ENCODE data around the gene CDKN1C.

The CDKN1C gene

GRCh38 chr11:2844116-2844842, 41.3 kb downstream of the CDKN1C start:
- no peaks in the 10 kb centered on the region for H3K27me3 ChIP-seq (replicated peaks)
- no peaks in the 10 kb centered on the region for H3K36me3 ChIP-seq (replicated peaks)
- TF ChIP-seq CTCF (IDR thresholded peaks at IDR 0.05; ENCODE audit: low read depth, low read length, missing control alignments) = no peak
- no peak overlapping the region for H3K4me3 ChIP-seq (ENCODE audit: low read depth, low read length)
- H3K27ac ChIP-seq = no peak overlapping the region
- in situ Hi-C loops (cut with HindIII; ENCODE audit: low pct_ligation_motif_present, low sequenced_read_pairs) = no loop called here
- DNase-seq = no peak

DNA sequence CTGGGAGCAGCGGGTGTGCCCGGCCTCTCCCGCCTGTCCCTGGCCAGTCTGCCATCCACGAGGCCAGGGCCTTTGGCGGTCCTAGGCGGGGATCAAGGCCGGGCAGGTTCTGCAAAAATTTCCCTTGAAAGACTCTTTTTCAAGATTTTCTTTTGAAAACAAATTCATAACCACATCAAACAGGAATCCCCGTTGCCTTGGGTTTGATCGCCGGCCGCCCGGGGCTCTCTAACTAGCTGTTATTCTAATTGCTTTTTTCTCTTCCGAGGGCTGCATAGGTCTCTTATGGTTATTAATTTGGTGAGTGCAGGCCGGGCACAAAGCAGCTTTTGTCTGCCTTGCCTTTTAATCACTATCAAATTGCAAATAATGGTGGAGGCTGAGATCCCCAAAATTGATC, 42.0 kb downstream of the CDKN1C start:
- no peak overlapping the region for H3K27ac ChIP-seq
- H3K36me3 ChIP-seq (replicated peaks) = no peaks in the 10 kb centered on the region
- no peak for DNase-seq
- no peaks in the 10 kb centered on the region for H3K27me3 ChIP-seq (replicated peaks)
- in situ Hi-C loops (cut with HindIII; ENCODE audit: low pct_ligation_motif_present, low sequenced_read_pairs) = no loop called here
- no peak for TF ChIP-seq CTCF (IDR thresholded peaks at IDR 0.05; ENCODE audit: low read depth, low read length, missing control alignments)
- no peak overlapping the region for H3K4me3 ChIP-seq (ENCODE audit: low read depth, low read length)

- DNase-seq = no peak
- Histone ChIP-seq H3K36me3 (replicated peaks) (no peaks in the 10 kb centered on the region), H3K27me3 (replicated peaks) (no peaks in the 10 kb centered on the region), H3K27ac (no peak overlapping the region), H3K4me3 (ENCODE audit: low read depth, low read length) (no peak overlapping the region)
- in situ Hi-C loops (cut with HindIII; ENCODE audit: low pct_ligation_motif_present, low sequenced_read_pairs) = no loop called here
- no peak for TF ChIP-seq CTCF (IDR thresholded peaks at IDR 0.05; ENCODE audit: low read depth, low read length, missing control alignments)
Measured at GRCh38 chr11:2842876-2843275, 42.7 kb downstream of the CDKN1C start.

- no peak for TF ChIP-seq CTCF (IDR thresholded peaks at IDR 0.05; ENCODE audit: low read depth, low read length, missing control alignments)
- DNase-seq = no peak
- in situ Hi-C loops (cut with HindIII; ENCODE audit: low pct_ligation_motif_present, low sequenced_read_pairs) = no loop called here
- no peak overlapping the region for H3K27ac ChIP-seq
- no peak overlapping the region for H3K4me3 ChIP-seq (ENCODE audit: low read depth, low read length)
- H3K36me3 ChIP-seq (replicated peaks) = no peaks in the 10 kb centered on the region
- H3K27me3 ChIP-seq (replicated peaks) = no peaks in the 10 kb centered on the region
Measured at GRCh38 chr11:2841411-2842190, 44.0 kb downstream of the CDKN1C start.

DNA sequence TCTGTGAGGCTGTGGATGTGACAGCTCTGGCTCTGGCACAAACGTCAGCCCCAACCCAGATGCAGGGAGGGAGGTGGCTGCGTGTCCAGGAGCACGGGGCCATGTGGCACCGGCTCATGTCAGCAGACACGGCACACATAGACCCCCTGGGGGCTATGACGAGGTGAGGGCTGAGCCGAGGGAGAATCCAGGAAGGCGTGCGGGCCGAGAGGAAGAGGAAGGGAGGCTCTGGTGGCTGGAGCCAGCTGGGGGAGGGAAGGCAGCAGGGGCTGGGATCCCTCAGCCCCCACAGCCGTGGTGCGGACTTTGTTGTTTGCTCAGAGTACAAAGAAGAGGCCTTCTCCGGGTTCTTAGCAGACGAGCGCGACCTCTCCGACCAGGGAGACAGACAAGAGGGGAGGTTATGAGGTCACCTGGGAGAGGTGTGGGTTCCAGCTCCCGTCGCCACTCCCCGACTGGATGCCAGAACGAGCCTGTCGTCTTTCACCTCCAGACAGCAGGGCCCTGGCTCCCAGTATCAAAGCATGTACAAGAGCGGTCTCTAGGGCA, 46.1 kb downstream of the CDKN1C start:
- H3K27me3 ChIP-seq (replicated peaks) = no peaks in the 10 kb centered on the region
- H3K36me3 ChIP-seq (replicated peaks) = no peaks in the 10 kb centered on the region
- TF ChIP-seq CTCF (IDR thresholded peaks at IDR 0.05; ENCODE audit: low read depth, low read length, missing control alignments) = no peak
- no peak overlapping the region for H3K27ac ChIP-seq
- in situ Hi-C loops (cut with HindIII; ENCODE audit: low pct_ligation_motif_present, low sequenced_read_pairs) = no loop called here
- no peak for DNase-seq
- H3K4me3 ChIP-seq (ENCODE audit: low read depth, low read length) = no peak overlapping the region

All from brain microvascular endothelial cell (primary cell).